ENCODE measurements around the gene ZNF362.
A peak's percentile ranks its signal among the peaks of the same experiment; 100 is the strongest.

Gene ZNF362

DNA sequence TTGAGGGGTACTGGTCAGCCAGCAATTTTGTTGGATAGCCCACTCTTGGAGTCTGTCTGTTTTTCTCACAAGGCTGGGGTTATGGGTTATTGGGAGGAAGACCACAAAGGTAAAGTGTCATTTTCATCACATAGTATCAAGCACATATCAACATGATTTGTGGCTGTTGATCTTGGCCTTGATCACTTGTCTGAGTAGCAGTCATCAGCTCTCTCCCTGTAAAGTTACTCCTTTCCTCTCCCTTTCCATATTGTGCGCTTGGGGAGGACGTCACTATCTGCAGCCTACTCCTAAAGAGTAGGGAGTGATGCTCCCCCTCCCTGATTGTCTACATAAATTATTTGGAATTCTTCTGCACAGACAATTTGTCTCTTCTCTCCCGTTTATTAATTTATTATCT, 1.8 kb upstream of the ZNF362 start:
- TF ChIP-seq, protein P1, sequence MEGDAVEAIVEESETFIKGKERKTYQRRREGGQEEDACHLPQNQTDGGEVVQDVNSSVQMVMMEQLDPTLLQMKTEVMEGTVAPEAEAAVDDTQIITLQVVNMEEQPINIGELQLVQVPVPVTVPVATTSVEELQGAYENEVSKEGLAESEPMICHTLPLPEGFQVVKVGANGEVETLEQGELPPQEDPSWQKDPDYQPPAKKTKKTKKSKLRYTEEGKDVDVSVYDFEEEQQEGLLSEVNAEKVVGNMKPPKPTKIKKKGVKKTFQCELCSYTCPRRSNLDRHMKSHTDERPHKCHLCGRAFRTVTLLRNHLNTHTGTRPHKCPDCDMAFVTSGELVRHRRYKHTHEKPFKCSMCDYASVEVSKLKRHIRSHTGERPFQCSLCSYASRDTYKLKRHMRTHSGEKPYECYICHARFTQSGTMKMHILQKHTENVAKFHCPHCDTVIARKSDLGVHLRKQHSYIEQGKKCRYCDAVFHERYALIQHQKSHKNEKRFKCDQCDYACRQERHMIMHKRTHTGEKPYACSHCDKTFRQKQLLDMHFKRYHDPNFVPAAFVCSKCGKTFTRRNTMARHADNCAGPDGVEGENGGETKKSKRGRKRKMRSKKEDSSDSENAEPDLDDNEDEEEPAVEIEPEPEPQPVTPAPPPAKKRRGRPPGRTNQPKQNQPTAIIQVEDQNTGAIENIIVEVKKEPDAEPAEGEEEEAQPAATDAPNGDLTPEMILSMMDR (conservative IDR thresholded peaks at IDR 0.05; ENCODE audit: low read length) = no peak
- no peak for DNase-seq (ENCODE audit: low read depth)
- no peak overlapping the region for H3K4me3 ChIP-seq (ENCODE audit: low read length)

DNA sequence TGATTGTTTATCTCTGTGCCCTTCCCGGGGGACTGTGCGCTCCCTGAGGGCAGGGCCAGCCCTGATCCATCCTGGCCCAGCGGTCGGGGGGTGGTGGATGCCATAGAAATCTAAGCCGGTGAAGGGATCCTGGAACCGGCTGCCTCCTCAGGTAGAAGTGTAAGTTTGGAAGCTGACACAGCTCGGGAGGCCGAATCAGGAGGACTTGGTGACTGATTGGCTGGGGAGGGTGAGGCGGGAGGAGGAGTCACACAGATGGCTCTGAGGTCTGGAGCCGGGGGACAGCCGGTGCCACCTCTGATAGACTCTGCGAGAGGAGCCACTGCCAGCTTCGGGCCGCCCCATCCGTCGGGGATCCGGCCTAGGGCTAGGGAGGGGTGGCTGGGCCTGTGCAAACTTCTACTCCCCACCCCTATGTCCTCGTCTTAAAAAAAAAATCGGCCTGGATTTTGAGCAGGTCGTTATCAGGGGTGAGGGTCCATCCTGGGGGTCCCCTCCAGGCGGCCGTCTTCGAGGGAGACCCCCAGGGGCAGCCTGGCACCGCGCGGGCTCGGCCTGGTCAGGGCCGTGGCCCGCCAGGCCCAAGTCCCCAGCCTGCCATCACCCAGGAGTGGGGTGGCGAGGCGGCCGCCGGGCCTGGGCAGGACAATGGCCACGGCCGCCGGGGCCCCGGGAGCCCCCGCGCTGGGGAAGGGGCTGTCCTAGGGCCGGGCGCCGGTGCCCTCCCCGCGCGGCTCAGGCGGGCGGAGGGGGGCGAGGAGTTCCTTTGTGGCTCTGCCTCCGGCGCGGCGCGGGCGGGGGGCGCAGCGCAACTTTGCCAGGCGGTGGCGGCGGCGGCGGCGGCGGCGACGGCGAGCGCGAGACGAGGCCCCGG, 708 bp upstream of the ZNF362 start:
- peak; percentile 68 for DNase-seq (ENCODE audit: low read depth)
- peak overlapping the region; percentile 42 for H3K4me3 ChIP-seq (ENCODE audit: low read length)
- TF ChIP-seq, protein P1 (conservative IDR thresholded peaks at IDR 0.05; ENCODE audit: low read length) = no peak

DNA sequence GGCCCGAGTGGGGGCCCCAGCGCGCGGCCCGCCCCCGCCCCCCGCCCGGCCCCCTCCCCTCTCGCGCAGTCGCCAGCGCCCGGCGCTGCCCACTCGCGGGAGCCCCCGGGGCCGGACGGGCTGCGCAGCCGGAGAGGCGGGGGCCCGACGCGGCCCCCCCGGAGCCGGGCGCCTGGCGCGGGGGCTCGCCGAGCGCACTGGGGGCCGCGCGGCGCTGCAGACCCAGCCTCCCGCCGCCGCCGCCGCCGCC, 146 bp upstream of the ZNF362 start:
- DNase-seq (ENCODE audit: low read depth) = no peak
- TF ChIP-seq, protein P1 (conservative IDR thresholded peaks at IDR 0.05; ENCODE audit: low read length) = no peak
- H3K4me3 ChIP-seq (ENCODE audit: low read length) = peak overlapping the region; percentile 42; the same call in 1 of the 2 replicates

DNA sequence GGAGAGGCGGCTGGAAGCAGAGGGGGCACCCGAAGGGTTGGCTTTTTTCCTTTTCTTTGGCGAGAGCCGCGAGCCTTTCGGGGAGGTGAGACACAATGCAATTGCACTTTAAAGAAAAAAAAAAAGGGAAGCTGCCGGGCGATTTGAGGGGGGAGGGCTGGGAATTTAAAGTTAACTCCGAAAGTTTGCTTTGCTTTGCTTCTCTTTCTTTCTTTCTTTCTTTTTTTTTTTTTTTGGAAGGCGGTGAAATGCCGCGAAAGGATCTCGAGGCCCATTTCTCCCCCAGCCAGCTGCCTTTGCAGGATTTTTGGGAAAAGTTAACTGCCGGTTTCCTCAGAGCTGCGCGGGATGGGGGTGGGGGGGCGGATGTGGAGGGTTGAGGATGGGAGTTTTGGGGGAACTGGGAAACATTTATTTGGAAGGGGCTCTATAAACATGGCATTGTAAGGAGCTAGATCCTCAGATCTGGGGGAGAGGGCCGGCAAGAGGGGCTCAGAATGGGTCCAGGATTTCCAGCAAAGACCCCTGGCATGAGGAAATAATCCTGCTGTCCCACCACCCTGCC, 997 bp downstream of the ZNF362 start:
- peak overlapping the region; percentile 78 for H3K4me3 ChIP-seq (ENCODE audit: low read length)
- DNase-seq (ENCODE audit: low read depth) = no peak

DNA sequence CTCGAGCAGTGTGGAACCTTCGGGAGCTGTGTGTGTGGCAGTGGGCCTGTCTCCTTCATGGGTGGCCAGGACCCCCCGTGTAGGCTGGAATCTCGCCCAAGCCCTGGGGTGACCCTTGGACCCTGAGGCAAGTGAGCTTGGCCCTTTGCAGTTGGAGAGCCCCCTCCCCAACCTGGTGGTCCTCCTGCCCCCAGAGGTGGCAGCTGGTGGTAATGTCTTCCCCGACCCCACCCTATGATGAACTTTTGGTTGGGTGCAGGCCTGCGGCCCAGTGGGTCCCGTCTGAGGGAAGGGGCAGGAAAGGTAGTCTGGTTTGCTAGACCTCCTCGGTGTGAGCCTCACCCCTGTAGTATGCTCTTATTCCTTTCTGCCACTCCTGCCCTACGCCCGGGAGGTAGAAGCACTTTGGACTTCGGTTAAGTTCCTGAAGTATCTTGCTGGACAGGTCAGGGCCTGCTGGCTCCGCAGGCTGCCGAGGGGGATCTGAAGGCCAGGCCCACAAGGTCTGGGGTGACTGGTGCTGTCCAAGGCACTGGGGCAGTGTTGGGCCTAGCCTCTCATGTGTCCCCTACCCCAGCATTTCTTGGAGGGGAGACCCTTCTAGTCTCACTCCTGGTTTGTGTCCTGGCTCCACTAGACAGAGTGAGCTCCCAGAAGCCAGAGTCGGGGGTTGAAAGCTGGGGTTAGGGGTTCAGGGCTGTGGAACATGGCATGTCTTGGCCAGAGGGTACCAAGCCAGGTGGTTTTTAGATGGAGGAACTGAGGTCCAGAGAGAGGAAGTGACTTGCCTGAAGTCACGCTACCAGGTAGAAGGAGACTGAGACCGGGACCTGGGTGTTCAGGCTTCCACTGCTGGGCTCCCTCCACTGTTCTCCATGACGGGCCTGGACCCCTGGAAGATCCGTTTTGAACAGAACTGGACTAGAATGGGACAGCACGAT, 1.8 kb downstream of the ZNF362 start:
- TF ChIP-seq, protein P1 (conservative IDR thresholded peaks at IDR 0.05; ENCODE audit: low read length) = no peak

More for the DNA sequence above, 997 bp downstream of the ZNF362 start:
- TF ChIP-seq, protein P1 (conservative IDR thresholded peaks at IDR 0.05; ENCODE audit: low read length) = no peak

DNA sequence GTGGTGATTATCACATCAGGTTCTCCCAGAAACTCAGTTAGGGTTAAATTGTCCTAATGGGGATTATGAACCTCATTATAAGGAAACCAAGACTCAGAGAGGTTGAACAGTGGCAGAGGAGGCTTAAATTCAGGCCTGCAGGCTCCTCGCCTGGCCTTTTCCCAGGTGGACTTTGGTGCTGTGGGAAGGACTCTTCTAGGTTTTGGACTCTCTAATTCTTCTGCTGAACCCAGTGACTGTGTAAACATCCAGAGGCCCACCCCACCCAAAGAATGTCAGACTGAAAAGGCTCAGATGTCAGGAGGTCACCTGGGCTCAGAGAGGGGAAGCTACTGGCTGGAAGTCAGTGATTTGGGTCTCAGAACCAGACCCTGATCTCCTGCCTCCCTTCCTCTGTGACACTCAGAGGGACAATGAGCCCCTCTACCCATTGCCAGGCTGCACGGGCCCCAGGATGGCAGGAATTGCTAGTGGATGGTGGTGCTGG, 2.5 kb downstream of the ZNF362 start:
- H3K4me3 ChIP-seq (ENCODE audit: low read length) = no peak overlapping the region
- DNase-seq (ENCODE audit: low read depth) = no peak
- TF ChIP-seq, protein P1 (conservative IDR thresholded peaks at IDR 0.05; ENCODE audit: low read length) = no peak

More for the DNA sequence above, 1.8 kb downstream of the ZNF362 start:
- peak; percentile 16 for DNase-seq (ENCODE audit: low read depth)
- peak overlapping the region; percentile 78 for H3K4me3 ChIP-seq (ENCODE audit: low read length)

Data from AG10803 (cell line).